HL-60 (cell line): Measurements from ENCODE around the gene GPATCH1.

ENCODE experiments used
- CTCF ChIP-seq: IDR thresholded peaks from one replicate; pipeline ENCODE4 v1.5.1; 2011; ENCODE audit warnings: low read length, control low read depth, inconsistent platforms; ENCODE audit not compliant: insufficient read depth
- POLR2AphosphoS5 ChIP-seq: IDR thresholded peaks from 2 replicates; pipeline ENCODE4 v1.6.1; 2012; ENCODE audit warnings: low read depth
- REST ChIP-seq: IDR thresholded peaks from 2 replicates; pipeline ENCODE4 v1.6.1; 2012; ENCODE audit warnings: low read depth; ENCODE audit not compliant: insufficient replicate concordance

GRCh38 chr19:33130433-33130832 is 49.5 kb downstream of the GPATCH1 start:
- no peak for TF ChIP-seq POLR2AphosphoS5
- no peak for TF ChIP-seq CTCF
- no peak for TF ChIP-seq REST
